CD8-positive, alpha-beta memory T cell (primary cell): ENCODE results near the gene PDHX. TPM values are rescaled to one million over a fixed set of nuclear protein-coding genes. Genes with fewer than 3 reads are reported as not detected.

Experiments
- CTCF ChIA-PET: fragments of 350-600 bp; sonication (Branson Sonifier 250); formaldehyde crosslinking; loops from one replicate; lab custom pipeline; 2021; ENCODE audit warnings: antibody characterized with exemption; lab: Charles Lee
- POLR2A ChIA-PET: fragments of 350-600 bp; sonication (Branson Sonifier 250); formaldehyde crosslinking; loops from one replicate; lab custom pipeline; 2021; ENCODE audit warnings: antibody characterized with exemption; lab: Charles Lee
- DNase-seq, 5 donors: peaks; one replicate each; pipeline versions ENCODE4 v3.0.0 to v3.0.0-alpha.2; 2020 to 2022; ENCODE audit warnings: mixed read lengths in 1 of 5
- H3K27ac ChIP-seq: one replicate; pipeline ENCODE4 v1.7.0; 2013; ENCODE audit warnings: low read depth, mild to moderate bottlenecking, low read length, moderate library complexity
- H3K27me3 ChIP-seq: 2 replicates; pipeline ENCODE4 v1.7.0; 2013; ENCODE audit warnings: low read length, mild to moderate bottlenecking; ENCODE audit not compliant: insufficient read depth, poor library complexity, severe bottlenecking
- H3K36me3 ChIP-seq: 2 replicates; pipeline ENCODE4 v1.7.0; 2013; ENCODE audit warnings: mild to moderate bottlenecking, low read length, moderate library complexity; ENCODE audit not compliant: insufficient read depth
- H3K4me1 ChIP-seq: 2 replicates; pipeline ENCODE4 v1.7.0; 2013; ENCODE audit warnings: mild to moderate bottlenecking, low read length, moderate library complexity; ENCODE audit not compliant: insufficient read depth
- H3K4me3 ChIP-seq: 2 replicates; pipeline ENCODE4 v1.7.0; 2013; ENCODE audit warnings: mild to moderate bottlenecking, low read length
- H3K9me3 ChIP-seq: 2 replicates; pipeline ENCODE4 v1.7.0; 2013; ENCODE audit warnings: mild to moderate bottlenecking, low read length
- H3K27ac Mint-ChIP-seq, 8 donors: one replicate each; pipeline ENCODE4 v1.8.0; 2020 to 2021; ENCODE audit warnings: mixed read lengths in 8 of 8, mild to moderate bottlenecking in 6 of 8, inconsistent platforms in 3 of 8, moderate library complexity in 3 of 8
- H3K27me3 Mint-ChIP-seq, 2 donors: one replicate each; pipeline ENCODE4 v1.8.0; 2020 to 2021; ENCODE audit warnings: mixed read lengths in 2 of 2, mild to moderate bottlenecking in 1 of 2, moderate library complexity in 1 of 2
- H3K36me3 Mint-ChIP-seq, 3 donors: one replicate each; pipeline ENCODE4 v1.8.0; 2020 to 2021; ENCODE audit warnings: mixed read lengths in 3 of 3, inconsistent platforms in 1 of 3, mild to moderate bottlenecking in 1 of 3
- H3K4me1 Mint-ChIP-seq, 3 donors: one replicate each; pipeline ENCODE4 v1.8.0; 2020 to 2021; ENCODE audit warnings: mixed read lengths in 3 of 3, inconsistent platforms in 1 of 3, mild to moderate bottlenecking in 1 of 3
- H3K4me3 Mint-ChIP-seq, 7 donors: one replicate each; pipeline ENCODE4 v1.8.0; 2020 to 2021; ENCODE audit warnings: mixed read lengths in 7 of 7, mild to moderate bottlenecking in 6 of 7, moderate library complexity in 4 of 7, inconsistent platforms in 2 of 7
- H3K9me3 Mint-ChIP-seq, 5 donors: one replicate each; pipeline ENCODE4 v1.8.0; 2020 to 2022; ENCODE audit warnings: mixed read lengths in 5 of 5, mild to moderate bottlenecking in 3 of 5, moderate library complexity in 2 of 5, inconsistent platforms in 1 of 5
- polyA plus RNA-seq: library from polyadenylated mRNA; unstranded; fragments of 300-500 nt; fragmentation: Illumina TruSeq; gene quantifications from one replicate; pipeline ENCODE4 v1.2.3, GENCODE V29; 2021
- total RNA-seq, 2 experiments: library from RNA; stranded (reverse); gene quantifications; one replicate each; pipeline ENCODE4 v1.2.3, GENCODE V29; 2021

Gene PDHX
- total and polyA plus RNA-seq, 3 experiments from 2014 or later, result 16.3 to 41.4 (median 37.8) TPM

DNA sequence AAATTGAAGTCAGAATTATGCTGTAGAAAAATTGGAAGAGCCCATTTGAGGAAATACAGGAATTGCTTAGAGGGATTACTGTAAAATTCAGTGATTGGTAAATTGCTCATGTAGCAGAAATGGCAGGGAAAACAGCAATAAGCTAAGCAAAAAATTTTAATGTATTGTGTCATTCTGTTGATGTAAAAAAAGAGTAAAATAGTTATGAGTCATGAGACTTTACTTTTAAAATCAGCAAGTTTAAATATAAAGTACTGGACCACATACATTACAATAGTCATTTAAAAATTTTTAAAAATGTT, 10.4 kb downstream of the PDHX start:
- H3K4me1 Mint-ChIP-seq, result peaks cover 13 to 29% (median 23%) of the 10 kb centered on the region in 3 donors
- no peaks in the 10 kb centered on the region for H3K27me3 Mint-ChIP-seq
- peaks cover 3 to 11% (median 5%) of the 10 kb centered on the region in 3 donors for H3K36me3 Mint-ChIP-seq
- ChIA-PET POLR2A (no interaction called here), CTCF (interaction anchor here (0.8 to 6.8 kb wide), 11 partner anchors 9 to 558 kb away, joined by 3 to 75 read pairs (median 4); partner anchors contain the start of genes APIP and PDHX)
- Histone ChIP-seq H3K27me3 (no peaks in the 10 kb centered on the region), H3K9me3 (no peaks in the 10 kb centered on the region), H3K4me3 (no peak overlapping the region), H3K4me1 (peaks cover 3% of the 10 kb centered on the region), H3K36me3 (no peaks in the 10 kb centered on the region), H3K27ac (no peak overlapping the region)
- no peak overlapping the region for H3K27ac Mint-ChIP-seq
- no peaks in the 10 kb centered on the region for H3K9me3 Mint-ChIP-seq
- peak overlapping the region in 1 of 7 donors; percentile 15 for H3K4me3 Mint-ChIP-seq
- DNase-seq, result no peak

DNA sequence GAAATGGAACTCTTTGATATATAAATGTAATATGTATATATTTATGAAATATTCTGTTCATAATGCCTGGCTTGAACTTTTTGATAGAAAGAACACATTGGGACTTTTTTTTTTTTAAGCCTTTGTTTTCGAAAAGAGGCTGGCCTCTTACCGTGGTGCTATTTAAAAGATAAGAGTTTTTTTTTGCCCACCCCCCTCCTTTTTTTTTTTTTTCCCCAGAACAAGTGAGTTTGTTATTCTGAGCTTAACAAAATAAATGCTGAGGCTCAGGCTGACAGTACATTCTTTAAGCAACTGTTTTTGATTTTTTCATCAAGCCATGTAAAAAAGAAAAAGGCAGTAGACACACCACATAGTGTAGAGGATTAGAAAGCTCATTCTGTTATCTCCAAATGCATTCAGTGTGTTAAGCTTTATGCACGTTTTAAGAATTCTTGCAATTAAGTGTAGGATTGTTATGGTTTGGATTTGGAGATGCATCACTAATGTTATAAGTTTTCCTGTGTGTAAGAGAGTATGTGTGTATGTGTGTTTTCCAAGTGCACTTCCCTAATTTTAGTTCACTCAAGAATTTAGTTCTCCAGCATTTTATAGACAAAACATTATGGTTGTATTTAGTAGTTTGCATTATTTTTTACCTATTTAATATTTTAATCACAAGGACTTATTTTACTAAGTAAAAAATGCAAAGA, 12.0 kb downstream of the PDHX start:
- Histone ChIP-seq H3K4me3 (no peak overlapping the region), H3K9me3 (no peaks in the 10 kb centered on the region), H3K36me3 (peaks cover 6% of the 10 kb centered on the region), H3K27me3 (no peaks in the 10 kb centered on the region), H3K4me1 (peaks cover 3% of the 10 kb centered on the region), H3K27ac (no peak overlapping the region)
- no peak for DNase-seq
- Mint-ChIP-seq H3K27ac (no peak overlapping the region), H3K36me3 (peaks cover 3 to 24% (median 11%) of the 10 kb centered on the region in 3 donors), H3K9me3 (no peaks in the 10 kb centered on the region), H3K27me3 (no peaks in the 10 kb centered on the region), H3K4me3 (no peak overlapping the region), H3K4me1 (peaks cover 13 to 25% (median 23%) of the 10 kb centered on the region in 3 donors)
- POLR2A ChIA-PET, result interaction anchor here (0.6 kb wide), 1 partner anchor 212 kb away, joined by 5 read pairs; no protein-coding TSS in a partner anchor
- CTCF ChIA-PET, result interaction anchor here (0.8 to 4.6 kb wide), 7 partner anchors 10 to 484 kb away, joined by 3 to 32 read pairs (median 3); no protein-coding TSS in a partner anchor

DNA sequence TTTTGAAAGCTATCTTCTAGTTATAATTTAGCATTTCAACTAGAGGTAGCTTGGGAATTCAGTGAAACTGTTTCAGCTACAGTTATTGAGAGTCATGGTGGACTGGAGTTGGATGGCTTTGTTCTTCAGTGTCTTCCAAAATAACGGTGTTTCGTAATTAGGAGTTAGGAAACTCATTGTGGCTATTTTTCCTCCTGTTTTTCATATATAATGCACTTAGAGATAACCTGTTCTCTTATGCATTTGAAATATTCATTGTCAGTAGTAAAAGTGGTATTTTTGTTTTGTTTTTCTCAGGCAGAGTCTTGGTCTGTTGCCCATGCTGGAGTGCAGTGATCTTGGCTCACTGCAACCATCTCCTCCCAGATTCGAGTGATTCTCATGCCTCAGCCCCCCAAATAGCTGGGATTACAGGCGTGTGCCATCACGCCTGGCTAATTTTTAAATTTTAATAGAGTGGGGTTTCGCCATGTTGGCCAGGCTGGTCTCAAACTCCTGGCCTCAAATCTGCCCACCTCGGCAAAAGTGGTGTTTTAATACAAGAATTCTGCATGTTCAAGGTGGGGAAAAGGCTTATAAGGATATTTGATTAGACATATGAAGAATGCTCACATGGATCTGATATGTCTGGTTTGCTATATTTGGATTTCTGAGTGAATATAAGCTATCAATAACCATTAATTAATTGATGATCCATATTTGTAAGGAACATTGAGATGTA, 12.7 kb downstream of the PDHX start:
- DNase-seq, result no peak
- H3K9me3 ChIP-seq, result no peaks in the 10 kb centered on the region
- peaks cover 6% of the 10 kb centered on the region for H3K36me3 ChIP-seq
- no peak overlapping the region for H3K27ac ChIP-seq
- H3K4me3 ChIP-seq, result no peak overlapping the region
- H3K27me3 ChIP-seq, result no peaks in the 10 kb centered on the region
- Mint-ChIP-seq H3K27me3 (no peaks in the 10 kb centered on the region), H3K9me3 (no peaks in the 10 kb centered on the region), H3K36me3 (peaks cover 3 to 28% (median 12%) of the 10 kb centered on the region in 3 donors), H3K4me3 (no peak overlapping the region), H3K4me1 (peaks cover 13 to 23% (median 22%) of the 10 kb centered on the region in 3 donors), H3K27ac (peak overlapping the region in 2 of 8 donors; percentile 30 to 34)
- POLR2A ChIA-PET, result interaction anchor here (0.6 kb wide), 1 partner anchor 211 kb away, joined by 5 read pairs; no protein-coding TSS in a partner anchor
- H3K4me1 ChIP-seq, result peaks cover 3% of the 10 kb centered on the region
- CTCF ChIA-PET, result interaction anchor here (0.8 to 4.6 kb wide), 7 partner anchors 10 to 484 kb away, joined by 3 to 32 read pairs (median 3); no protein-coding TSS in a partner anchor

DNA sequence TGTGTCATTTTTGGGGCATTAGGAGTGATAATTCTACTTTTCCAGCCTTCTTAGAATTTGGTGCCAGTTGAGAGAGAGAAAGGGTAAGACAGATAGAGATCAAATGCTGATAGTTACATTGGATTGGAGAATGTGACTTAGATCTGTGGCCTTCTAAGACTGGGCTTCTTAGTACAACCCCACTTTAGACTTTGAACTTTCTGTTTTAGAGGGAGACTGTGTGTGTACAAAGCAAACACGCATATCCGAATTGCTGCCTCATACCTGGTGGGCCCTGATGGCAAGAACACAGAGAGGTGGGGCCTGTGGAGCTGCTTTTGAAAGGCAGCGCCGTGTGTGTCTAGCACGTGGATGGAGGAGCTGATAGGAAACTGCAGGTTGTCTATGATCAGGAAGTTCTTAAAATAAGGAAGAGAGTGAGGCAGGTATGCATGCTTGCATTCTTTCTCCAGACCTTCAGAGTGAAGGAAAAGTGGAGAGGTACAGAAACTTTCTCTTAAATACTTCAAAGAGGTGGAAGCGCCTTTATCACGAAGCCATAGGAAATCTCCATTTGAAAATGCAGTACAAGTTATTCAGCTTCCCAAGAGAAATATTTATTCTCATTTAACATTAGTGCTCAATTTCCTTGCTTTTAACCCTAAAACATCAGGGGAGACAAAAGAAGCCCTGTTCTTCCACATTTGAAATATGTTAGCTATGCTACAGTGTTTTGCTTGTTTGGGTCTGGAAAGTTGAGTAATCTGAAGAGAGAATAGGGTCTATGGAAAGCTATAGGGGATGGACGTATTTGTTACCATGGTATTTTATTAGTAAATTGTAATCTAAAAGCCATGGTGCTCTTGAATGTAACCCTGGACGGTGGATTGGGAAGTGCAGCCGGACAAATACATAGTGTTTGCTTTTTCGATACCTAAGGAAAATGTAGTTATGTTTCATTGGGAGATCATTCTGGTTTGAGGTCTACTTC, 13.7 kb downstream of the PDHX start:
- H3K4me1 Mint-ChIP-seq, result peaks cover 13 to 23% (median 22%) of the 10 kb centered on the region in 3 donors
- no peaks in the 10 kb centered on the region for H3K27me3 ChIP-seq
- H3K27ac Mint-ChIP-seq, result peak overlapping the region in 3 of 8 donors; percentile 30 to 41 (median 34)
- peaks cover 3% of the 10 kb centered on the region for H3K4me1 ChIP-seq
- CTCF ChIA-PET, result no interaction called here
- POLR2A ChIA-PET, result interaction anchor here (0.9 kb wide), 1 partner anchor 8 kb away, joined by 4 read pairs; no protein-coding TSS in a partner anchor
- no peaks in the 10 kb centered on the region for H3K27me3 Mint-ChIP-seq
- peaks cover 6% of the 10 kb centered on the region for H3K36me3 ChIP-seq
- H3K27ac ChIP-seq, result no peak overlapping the region
- no peak overlapping the region for H3K4me3 ChIP-seq
- no peaks in the 10 kb centered on the region for H3K9me3 Mint-ChIP-seq
- H3K4me3 Mint-ChIP-seq, result no peak overlapping the region
- H3K9me3 ChIP-seq, result no peaks in the 10 kb centered on the region
- H3K36me3 Mint-ChIP-seq, result peaks cover 3 to 31% (median 12%) of the 10 kb centered on the region in 3 donors
- DNase-seq, result no peak

DNA sequence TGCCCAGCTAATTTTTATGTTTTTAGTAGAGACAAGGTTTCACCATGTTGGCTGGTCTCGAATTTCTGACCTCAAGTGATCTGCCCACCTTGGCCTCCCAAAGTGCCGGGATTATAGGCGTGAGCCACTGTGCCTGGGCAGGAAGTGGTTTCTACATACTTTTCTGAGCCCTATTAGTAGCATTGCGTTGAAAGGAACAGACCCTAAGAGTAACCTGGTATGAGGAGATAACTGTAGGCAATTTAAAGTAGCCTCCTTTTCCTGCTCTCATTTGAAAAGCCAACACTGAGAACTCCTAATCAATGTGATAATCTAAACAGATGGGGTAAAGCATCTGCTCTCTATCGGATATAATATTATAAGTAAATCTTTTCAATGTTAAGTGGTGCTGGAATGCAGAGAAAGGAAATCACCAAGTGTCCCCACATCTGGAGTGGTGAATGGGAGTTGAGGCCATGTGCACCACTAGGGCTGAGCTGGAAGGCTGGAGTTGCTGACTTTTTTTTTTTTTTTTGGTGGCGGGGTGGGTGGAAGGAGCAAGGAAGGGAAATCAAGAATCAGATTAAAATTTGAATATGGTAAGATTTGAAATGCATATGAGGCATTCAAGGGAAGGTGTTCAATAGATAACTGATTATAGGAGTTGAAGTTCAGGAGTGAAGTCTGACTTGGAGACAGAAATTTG, 20.7 kb downstream of the PDHX start:
- H3K27ac Mint-ChIP-seq, result peak overlapping the region in 2 of 8 donors; percentile 17 to 30
- CTCF ChIA-PET, result no interaction called here

DNA sequence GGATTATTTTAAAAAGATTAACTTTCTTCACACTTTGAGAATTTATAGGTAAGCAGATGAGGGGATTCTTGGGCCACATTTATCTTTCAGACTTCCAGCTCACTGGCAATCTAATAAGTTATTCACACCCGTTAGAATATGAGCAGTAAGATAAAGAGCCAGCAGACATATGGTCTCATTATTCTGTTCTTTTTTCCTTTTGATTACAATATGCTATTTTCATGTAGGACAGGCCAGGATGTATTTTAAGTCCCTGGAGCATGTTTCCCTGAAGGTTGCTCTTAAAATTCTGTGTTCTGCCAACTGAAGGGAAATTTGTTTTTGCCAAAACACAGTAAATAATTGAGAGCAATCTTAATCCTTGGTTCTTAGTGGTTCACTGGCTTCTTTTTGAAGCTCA, 22.2 kb downstream of the PDHX start:
- ChIA-PET CTCF (interaction anchor here (0.7 kb wide), 1 partner anchor 10 kb away, joined by 3 read pairs; no protein-coding TSS in a partner anchor), POLR2A (interaction anchor here (0.6 kb wide), 1 partner anchor 8 kb away, joined by 4 read pairs; no protein-coding TSS in a partner anchor)
- Histone ChIP-seq H3K9me3 (no peaks in the 10 kb centered on the region), H3K4me3 (no peak overlapping the region), H3K27me3 (no peaks in the 10 kb centered on the region), H3K27ac (no peak overlapping the region), H3K36me3 (peaks cover 3% of the 10 kb centered on the region), H3K4me1 (peaks cover 6% of the 10 kb centered on the region)
- no peak for DNase-seq
- Mint-ChIP-seq H3K4me1 (peaks cover 26 to 34% (median 32%) of the 10 kb centered on the region in 3 donors), H3K27me3 (no peaks in the 10 kb centered on the region), H3K36me3 (peaks cover 4 to 21% (median 20%) of the 10 kb centered on the region in 3 donors), H3K27ac (no peak overlapping the region), H3K4me3 (no peak overlapping the region), H3K9me3 (no peaks in the 10 kb centered on the region)

More for the DNA sequence above, 20.7 kb downstream of the PDHX start:
- Mint-ChIP-seq H3K9me3 (no peaks in the 10 kb centered on the region), H3K4me1 (peaks cover 24 to 32% (median 30%) of the 10 kb centered on the region in 3 donors), H3K27me3 (no peaks in the 10 kb centered on the region), H3K4me3 (peak overlapping the region in 3 of 7 donors; percentile 1 to 24 (median 23)), H3K36me3 (peaks cover 4 to 32% (median 26%) of the 10 kb centered on the region in 3 donors)
- Histone ChIP-seq H3K4me3 (no peak overlapping the region), H3K27ac (no peak overlapping the region), H3K4me1 (peaks cover 6% of the 10 kb centered on the region), H3K36me3 (peaks cover 10% of the 10 kb centered on the region), H3K9me3 (no peaks in the 10 kb centered on the region), H3K27me3 (no peaks in the 10 kb centered on the region)
- no peak for DNase-seq
- POLR2A ChIA-PET, result no interaction called here
